CD4-positive, alpha-beta T cell treated with Interleukin-10 for 1 hour (primary cell): ENCODE measurements around the gene SIM2.

Experiments
- DNase-seq: peaks from one replicate; pipeline ENCODE4 v3.0.0-alpha.2; 2020

SIM2 gene

DNA sequence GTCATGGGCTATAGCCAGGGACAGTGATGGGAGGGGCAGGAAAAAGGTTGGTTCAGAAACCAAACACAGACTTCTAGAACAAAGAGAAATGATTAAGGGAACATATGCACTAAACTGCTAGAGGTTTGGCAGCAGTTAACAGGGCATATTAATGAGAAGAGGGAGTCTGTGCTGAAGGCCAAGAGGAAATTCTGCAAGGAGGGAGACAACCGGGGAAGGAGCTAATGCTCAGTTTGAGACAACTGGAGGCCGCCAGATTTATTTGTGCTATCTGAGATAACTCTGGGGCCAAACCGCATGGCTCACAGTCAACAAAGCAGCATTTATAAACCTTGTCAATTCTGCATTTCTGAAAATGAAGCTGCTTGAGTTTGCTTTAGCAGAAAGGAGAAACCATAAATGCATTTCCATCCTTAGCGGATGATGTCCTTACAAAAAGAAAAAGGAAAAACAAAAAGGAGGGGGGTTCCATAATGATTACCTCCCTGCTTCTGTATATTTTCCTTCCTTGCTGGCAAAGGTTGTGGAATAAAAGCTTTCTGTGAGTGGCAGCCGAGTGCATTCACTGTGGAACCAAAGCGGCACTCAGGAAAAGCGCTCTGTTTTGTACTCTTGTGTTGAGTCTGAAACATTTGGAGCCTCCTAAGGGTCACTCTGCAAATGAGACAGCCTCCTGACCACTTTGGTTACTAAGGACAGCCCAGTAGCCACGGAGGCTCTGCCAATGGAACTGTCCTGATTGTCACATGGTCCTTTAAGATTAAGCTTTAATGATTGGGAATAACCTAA, 70.3 kb downstream of the SIM2 start:
- no peak for DNase-seq

DNA sequence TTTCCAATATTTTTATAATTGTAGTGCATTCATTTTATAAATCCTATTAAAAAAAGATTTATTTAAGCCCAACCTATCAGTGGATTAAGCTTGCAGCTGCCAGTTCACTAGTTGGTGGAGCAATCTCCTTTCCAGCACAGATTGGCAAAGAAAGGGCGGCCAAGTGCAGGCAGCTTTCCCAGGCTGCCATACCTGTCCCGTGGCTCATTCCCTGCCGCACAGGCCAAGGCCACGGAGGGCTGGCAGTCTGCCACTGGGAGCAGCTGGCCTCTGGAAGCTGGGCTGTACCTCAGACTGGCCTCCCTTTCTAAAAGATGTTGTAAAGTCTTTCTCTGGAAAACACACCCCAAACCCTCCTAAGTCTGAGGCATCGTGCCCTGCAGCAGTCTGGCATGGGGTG, 74.2 kb downstream of the SIM2 start:
- DNase-seq, result no peak

DNA sequence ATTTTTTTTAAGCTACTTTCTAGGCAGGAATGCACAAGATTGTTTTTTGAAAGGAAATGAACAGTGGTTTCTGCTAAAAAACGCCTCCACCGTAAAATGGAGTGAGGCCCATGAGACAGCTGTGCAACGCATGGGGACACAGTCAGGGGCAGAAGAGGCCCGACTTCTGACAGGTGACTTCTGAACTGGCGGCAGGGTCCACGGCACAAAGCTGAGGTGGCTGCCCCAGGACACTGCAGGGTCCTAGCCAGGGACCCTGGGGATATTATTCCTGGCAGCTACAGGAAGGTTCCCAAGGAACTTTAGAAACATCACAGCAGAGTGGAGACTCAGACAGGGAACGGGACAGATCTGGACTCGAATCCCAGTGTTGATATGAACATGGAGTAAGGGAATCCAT, 75.1 kb downstream of the SIM2 start:
- DNase-seq, result no peak

DNA sequence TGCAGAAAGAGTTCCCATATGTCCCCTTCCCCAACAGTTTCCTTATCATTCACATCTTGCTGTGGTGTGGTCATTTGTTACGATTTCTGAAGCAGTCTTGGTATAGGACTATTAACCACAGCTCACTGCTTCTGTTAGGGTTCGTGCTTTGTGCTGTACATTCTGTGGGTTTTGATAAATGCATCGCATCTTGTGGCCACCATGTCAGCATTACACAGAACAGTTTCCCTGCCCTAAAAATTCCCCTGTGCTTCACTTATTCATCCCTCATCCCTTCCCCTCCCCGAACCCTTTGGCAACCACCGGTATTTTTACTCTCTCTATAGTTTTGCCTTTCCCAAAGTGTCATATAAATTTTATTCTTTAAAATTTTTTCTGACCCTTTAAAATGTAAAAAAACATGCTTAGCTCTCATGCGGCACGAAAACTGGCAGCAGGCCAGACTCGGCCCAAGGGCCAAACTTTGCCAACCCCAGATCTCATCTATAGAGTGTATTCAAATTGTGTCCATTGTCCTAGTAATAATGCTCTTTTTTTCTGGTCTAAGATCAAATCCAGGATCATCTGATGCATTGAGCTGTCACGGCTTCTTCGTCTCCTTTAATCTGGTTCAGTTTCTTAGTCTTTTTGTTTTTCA, 78.2 kb downstream of the SIM2 start:
- no peak for DNase-seq

GRCh38 chr21:36780861-36781260, 81.9 kb downstream of the SIM2 start:
- DNase-seq, result no peak

DNA sequence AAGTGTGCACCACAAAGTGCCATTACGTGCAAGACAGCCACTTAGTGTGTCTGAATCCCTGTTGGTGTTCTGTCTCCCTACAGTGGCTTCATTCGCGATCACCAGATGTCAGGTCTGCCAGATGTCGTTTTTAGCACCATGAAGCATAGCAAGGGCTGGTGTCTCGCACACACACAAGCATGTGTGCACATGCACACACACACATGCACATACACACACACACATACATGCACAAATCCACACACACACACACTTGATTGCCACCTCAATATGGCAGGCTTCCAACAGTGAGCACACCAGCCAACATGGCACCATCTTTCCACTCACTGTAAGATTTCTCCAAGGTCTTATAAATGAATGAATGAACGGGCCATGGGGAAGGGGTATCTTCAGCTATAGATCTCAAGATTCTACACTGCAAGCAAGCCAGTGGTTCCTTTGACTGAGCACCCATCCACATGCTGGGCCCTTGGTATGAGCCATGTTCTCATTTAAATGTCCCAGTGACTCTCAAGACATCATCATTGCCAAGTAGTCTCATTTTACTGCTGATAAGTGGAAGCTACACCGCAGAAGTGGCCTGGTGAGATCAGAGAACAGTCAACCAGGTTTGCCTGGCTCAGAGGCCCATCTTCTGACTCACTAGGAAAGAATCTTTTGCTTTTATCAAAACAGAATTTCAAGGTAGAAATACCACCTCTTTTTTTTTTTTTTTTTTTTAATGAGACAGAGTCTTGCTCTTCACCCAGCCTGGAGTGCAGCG, 84.9 kb downstream of the SIM2 start:
- DNase-seq, result no peak

DNA sequence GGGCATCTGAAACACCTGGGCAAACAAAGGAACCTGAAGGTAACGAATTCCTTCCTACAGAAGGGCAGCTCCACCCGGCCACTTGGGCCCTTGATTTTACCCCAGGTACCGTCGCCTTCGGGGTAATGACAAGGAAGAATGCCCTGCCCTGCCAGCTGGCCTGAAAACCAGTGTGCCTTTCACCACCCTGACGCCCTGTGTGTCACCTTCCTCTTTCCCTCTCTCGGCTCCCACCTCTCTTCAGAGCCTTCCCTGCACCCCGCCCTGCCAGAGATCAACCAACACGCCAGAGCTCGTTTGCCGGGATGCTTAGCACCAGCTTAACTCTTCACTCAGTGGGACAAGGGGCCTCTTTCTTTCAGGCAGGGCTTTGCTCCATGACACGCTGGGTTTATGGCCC, 86.0 kb downstream of the SIM2 start:
- DNase-seq, result no peak

DNA sequence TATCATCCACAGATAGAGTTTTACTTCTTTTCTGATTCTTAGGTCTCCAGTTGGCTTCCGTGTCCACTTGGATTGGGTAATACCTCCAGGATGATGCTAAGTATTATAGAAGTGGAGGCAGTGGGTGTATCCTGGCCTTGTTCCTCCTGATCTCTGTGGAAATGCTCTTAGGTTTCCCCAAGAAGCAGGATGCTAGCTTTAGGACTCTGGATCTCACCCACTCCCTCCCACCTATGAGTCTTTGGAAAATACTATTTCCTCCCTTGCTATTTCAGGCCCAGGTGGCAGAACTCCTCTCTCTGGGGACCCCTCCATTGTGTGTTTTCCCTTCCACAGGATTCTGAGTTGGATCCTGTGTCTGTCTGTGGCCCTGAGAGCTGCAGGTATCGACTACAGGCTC, 86.7 kb downstream of the SIM2 start:
- DNase-seq, result no peak

GRCh38 chr21:36786186-36786585, 87.3 kb downstream of the SIM2 start:
- DNase-seq, result no peak

DNA sequence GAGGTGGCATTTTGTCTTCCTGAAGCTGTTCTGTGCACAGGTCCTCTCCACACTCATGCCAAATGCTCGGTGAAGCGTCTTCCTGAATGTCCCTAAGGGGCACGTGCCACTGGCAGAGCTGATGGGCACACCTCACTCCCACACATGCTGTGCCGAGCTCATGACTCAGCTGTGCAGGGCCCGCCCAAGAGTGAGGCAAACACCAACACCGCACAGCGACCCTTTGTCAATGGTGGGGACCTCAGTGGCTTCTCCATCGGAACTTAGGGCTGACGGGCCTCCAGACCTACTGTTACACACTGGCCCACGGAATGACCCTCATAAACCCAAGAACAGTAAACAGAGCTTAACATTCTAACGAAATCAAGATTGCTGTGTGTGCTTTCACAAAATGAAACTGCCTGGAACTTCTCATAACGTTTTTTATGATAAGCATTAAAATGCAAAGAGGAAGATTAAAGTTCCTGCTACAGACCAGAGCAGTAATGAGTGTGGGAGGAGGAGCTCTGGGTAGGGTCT, 89.3 kb downstream of the SIM2 start:
- DNase-seq, result no peak

GRCh38 chr21:36790616-36791015, 91.7 kb downstream of the SIM2 start:
- no peak for DNase-seq

DNA sequence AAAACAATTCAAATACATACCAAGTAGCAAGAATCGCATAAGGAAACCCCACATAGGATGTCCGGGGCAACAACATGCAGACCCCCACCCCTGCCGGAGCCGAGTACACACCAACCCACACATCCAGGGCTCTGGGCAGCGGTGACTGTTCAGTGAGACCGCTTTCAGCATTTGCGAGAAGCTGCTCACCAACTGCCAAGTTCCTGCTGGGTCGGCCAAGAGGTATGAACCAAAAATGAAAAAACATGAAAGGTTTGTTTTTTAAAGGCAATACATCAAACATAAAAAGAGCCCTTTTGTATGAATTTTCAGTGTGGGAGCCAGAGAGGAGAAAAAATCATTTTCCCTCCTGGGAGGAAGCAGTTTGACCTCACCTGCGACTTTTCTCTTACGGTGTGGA, 92.3 kb downstream of the SIM2 start:
- DNase-seq, result no peak

GRCh38 chr21:36791695-36792470, 93.0 kb downstream of the SIM2 start:
- DNase-seq, result no peak

DNA sequence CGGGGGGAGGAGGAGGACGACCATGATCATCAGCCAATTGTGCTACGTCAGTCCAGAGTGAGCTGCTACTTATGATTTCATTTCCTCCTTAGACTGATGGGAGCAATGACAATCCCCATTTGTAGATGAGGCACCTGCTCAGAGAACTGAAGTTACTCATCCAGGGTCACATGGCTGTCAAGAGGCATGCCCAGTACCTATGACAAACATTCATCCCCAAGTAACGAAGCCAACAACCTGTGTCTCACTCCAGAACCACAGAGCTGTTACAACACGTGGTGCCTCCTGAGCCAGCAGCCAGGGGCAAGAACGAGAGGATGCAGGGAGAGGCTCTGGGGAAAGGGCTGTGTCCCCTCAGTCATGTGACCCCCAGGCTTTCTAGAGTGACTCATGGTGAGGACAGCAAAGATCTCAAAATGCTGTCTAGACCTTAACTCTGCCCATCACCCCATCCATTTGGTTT, 93.6 kb downstream of the SIM2 start:
- DNase-seq, result no peak

GRCh38 chr21:36796070-36796469, 97.2 kb downstream of the SIM2 start:
- no peak for DNase-seq

- DNase-seq, result no peak
These were observed 99.6 kb downstream of the SIM2 start for GRCh38 chr21:36798491-36798890.
